ELF-1 (cell line): ENCODE data around the gene TTC28.

Experiments
- DNase-seq: peaks from one replicate; pipeline ENCODE4 v3.0.0-alpha.2; 2016; ENCODE audit warnings: low read depth, low spot score

TTC28 gene

GRCh38 chr22:28025866-28026575, 653.6 kb downstream of the TTC28 start:
- no peak for DNase-seq

GRCh38 chr22:28025333-28025732, 654.3 kb downstream of the TTC28 start:
- DNase-seq = no peak

GRCh38 chr22:28024422-28024888, 655.2 kb downstream of the TTC28 start:
- DNase-seq = no peak

- no peak for DNase-seq
Observed at GRCh38 chr22:28023774-28024173, 655.9 kb downstream of the TTC28 start.

GRCh38 chr22:28023036-28023435, 656.6 kb downstream of the TTC28 start:
- DNase-seq = no peak

GRCh38 chr22:28021998-28022660, 657.5 kb downstream of the TTC28 start:
- DNase-seq = no peak

- no peak for DNase-seq
Observed at GRCh38 chr22:28021116-28021997, 658.3 kb downstream of the TTC28 start.

GRCh38 chr22:28019881-28020861, 659.5 kb downstream of the TTC28 start:
- DNase-seq = peak; percentile 94

GRCh38 chr22:28019360-28019759, 660.3 kb downstream of the TTC28 start:
- DNase-seq = no peak

- DNase-seq = no peak
Observed at GRCh38 chr22:28018461-28018927, 661.1 kb downstream of the TTC28 start.

- no peak for DNase-seq
Observed at GRCh38 chr22:28017859-28018258, 661.8 kb downstream of the TTC28 start.

- DNase-seq = no peak
Observed at GRCh38 chr22:28017558-28017820, 662.2 kb downstream of the TTC28 start.

GRCh38 chr22:28016781-28017557, 662.7 kb downstream of the TTC28 start:
- no peak for DNase-seq

GRCh38 chr22:28015676-28016601, 663.7 kb downstream of the TTC28 start:
- no peak for DNase-seq

GRCh38 chr22:28015046-28015425, 664.6 kb downstream of the TTC28 start:
- no peak for DNase-seq

GRCh38 chr22:28014211-28015045, 665.2 kb downstream of the TTC28 start:
- DNase-seq = no peak

GRCh38 chr22:28013611-28014010, 666.0 kb downstream of the TTC28 start:
- DNase-seq = no peak

GRCh38 chr22:28012832-28013460, 666.7 kb downstream of the TTC28 start:
- DNase-seq = no peak
